ENCODE results near the gene CCN6. TPM values are rescaled to one million over a fixed set of nuclear protein-coding genes. Genes with fewer than 3 reads are reported as not detected.
"Not testable (repeated sequence)": the region's sequence is repeated elsewhere in the genome, so short reads cannot be mapped to it uniquely, and the experiment has no call there.

Gene CCN6
- total RNA-seq, 2 donors from 2014 or later: not detected

- Mint-ChIP-seq H3K27me3 (peaks cover 0 to 7% of the 10 kb centered on the region in 2 donors), H3K4me1 (ENCODE audit: low read depth in 2 of 2) (peaks cover 4 to 6% of the 10 kb centered on the region in 2 donors), H3K9me3 (no peaks in the 10 kb centered on the region), H3K27ac (no peak overlapping the region), H3K4me3 (no peak overlapping the region), H3K36me3 (no peaks in the 10 kb centered on the region)
- ATAC-seq (no peak), DNase-seq (ENCODE audit: low spot score) (no peak)
Measured at GRCh38 chr6:112034616-112034995, 19.3 kb upstream of the CCN6 start.

GRCh38 chr6:112036088-112036637, 17.7 kb upstream of the CCN6 start:
- no peaks in the 10 kb centered on the region for H3K36me3 Mint-ChIP-seq
- DNase-seq (ENCODE audit: low spot score) (no peak), ATAC-seq (no peak)
- no peak overlapping the region for H3K4me3 Mint-ChIP-seq
- H3K27me3 Mint-ChIP-seq: peaks cover 0 to 8% of the 10 kb centered on the region in 2 donors
- H3K9me3 Mint-ChIP-seq: no peaks in the 10 kb centered on the region
- H3K4me1 Mint-ChIP-seq (ENCODE audit: low read depth in 2 of 2): peaks cover 0 to 5% of the 10 kb centered on the region in 2 donors
- H3K27ac Mint-ChIP-seq: no peak overlapping the region

GRCh38 chr6:112037783-112038216, 16.1 kb upstream of the CCN6 start:
- ATAC-seq (no peak), DNase-seq (ENCODE audit: low spot score) (no peak)
- Mint-ChIP-seq H3K9me3 (no peaks in the 10 kb centered on the region), H3K4me1 (ENCODE audit: low read depth in 2 of 2) (peaks cover 11 to 14% of the 10 kb centered on the region in 2 donors), H3K36me3 (no peaks in the 10 kb centered on the region), H3K4me3 (no peak overlapping the region), H3K27me3 (peaks cover 0 to 8% of the 10 kb centered on the region in 2 donors), H3K27ac (no peak overlapping the region)

- H3K4me1 Mint-ChIP-seq (ENCODE audit: low read depth in 2 of 2): peaks cover 13 to 16% of the 10 kb centered on the region in 2 donors
- H3K27ac Mint-ChIP-seq: no peak overlapping the region
- DNase-seq (ENCODE audit: low spot score): no peak
- no peaks in the 10 kb centered on the region for H3K36me3 Mint-ChIP-seq
- no peak for ATAC-seq
- no peak overlapping the region for H3K4me3 Mint-ChIP-seq
- no peaks in the 10 kb centered on the region for H3K9me3 Mint-ChIP-seq
- peaks cover 0 to 8% of the 10 kb centered on the region in 2 donors for H3K27me3 Mint-ChIP-seq
Measured at GRCh38 chr6:112038268-112038667, 15.6 kb upstream of the CCN6 start.

DNA sequence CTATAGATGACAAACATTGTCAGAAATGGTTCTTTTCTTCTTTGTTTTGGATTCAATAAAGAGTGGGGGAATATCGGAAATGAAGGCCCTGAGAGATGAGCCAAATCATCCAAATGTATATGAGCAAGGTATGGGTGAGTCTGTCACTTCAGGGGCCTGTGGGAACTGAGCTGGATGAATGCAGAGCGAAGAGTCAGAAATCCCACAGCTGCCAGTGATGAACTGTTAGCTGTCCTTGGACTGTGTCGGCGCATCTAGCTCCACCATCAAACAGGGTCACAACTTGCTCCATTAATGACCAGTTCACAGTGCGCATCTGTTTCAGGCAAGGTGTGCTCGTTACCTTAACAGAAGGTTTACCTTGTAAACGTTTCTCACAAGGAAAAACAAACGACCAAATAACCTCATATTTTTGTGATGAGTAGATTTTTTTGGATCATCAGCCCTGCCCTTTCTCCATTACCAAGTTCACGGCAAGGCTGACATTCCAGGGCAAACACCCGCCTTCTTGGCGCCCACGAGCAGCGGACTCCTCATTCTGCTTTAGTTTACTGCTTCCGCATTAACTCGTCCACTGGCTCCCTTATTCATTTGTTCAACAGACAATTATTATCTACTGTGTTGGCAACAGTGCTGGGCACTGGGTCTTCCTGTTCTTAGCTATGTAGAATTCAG, 15.0 kb upstream of the CCN6 start:
- Mint-ChIP-seq H3K4me1 (ENCODE audit: low read depth in 2 of 2) (peaks cover 13 to 22% of the 10 kb centered on the region in 2 donors), H3K9me3 (no peaks in the 10 kb centered on the region), H3K36me3 (no peaks in the 10 kb centered on the region), H3K27me3 (peaks cover 0 to 6% of the 10 kb centered on the region in 2 donors), H3K27ac (no peak overlapping the region), H3K4me3 (no peak overlapping the region)
- DNase-seq (ENCODE audit: low spot score) (no peak), ATAC-seq (no peak)

DNA sequence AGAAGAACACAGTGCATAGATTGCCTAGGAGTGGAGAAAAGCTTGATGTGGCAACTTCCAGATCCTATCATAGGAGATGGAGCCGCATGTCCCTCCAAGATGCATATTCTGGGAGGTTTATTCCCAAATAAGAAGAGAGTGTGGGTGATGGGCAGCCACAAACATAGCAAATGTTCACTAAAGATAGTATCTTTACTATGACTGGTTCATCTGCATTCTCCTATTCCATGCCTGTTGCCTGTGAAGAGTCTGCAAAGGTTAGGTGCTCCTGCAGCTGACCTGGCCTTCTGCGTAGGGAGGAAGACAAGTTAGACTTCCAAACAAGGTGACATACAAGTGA, 14.5 kb upstream of the CCN6 start:
- DNase-seq (ENCODE audit: low spot score): no peak
- peaks cover 13 to 24% of the 10 kb centered on the region in 2 donors for H3K4me1 Mint-ChIP-seq (ENCODE audit: low read depth in 2 of 2)
- H3K27me3 Mint-ChIP-seq: peaks cover 0 to 6% of the 10 kb centered on the region in 2 donors
- H3K36me3 Mint-ChIP-seq: no peaks in the 10 kb centered on the region
- no peak overlapping the region for H3K4me3 Mint-ChIP-seq
- no peaks in the 10 kb centered on the region for H3K9me3 Mint-ChIP-seq
- H3K27ac Mint-ChIP-seq: no peak overlapping the region
- ATAC-seq: no peak

DNA sequence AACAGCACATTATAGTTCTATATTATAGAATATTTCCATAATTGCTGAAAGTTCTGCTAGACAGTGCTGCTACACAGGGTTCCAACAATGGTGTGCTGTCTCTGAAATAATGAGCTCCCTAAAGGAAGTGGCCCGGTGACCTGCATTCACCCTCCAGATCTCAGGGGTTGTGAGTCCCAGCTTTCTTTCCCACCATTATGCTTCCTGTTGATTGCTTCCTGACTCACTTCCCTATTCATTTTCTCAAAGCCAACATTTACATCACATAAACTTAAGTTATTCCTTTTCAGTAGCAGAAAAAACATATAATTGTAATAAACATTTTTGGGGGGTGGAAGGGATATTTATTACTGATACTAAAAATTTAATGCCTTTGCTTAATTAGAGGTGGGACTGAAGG, 12.9 kb upstream of the CCN6 start:
- Mint-ChIP-seq H3K4me3 (no peak overlapping the region), H3K27ac (no peak overlapping the region), H3K36me3 (no peaks in the 10 kb centered on the region), H3K9me3 (no peaks in the 10 kb centered on the region), H3K4me1 (ENCODE audit: low read depth in 2 of 2) (peaks cover 13 to 21% of the 10 kb centered on the region in 2 donors), H3K27me3 (peaks cover 0 to 6% of the 10 kb centered on the region in 2 donors)
- no peak for ATAC-seq
- DNase-seq (ENCODE audit: low spot score): no peak

- DNase-seq (ENCODE audit: low spot score) (no peak), ATAC-seq (no peak)
- peaks cover 13 to 21% of the 10 kb centered on the region in 2 donors for H3K4me1 Mint-ChIP-seq (ENCODE audit: low read depth in 2 of 2)
- H3K36me3 Mint-ChIP-seq: no peaks in the 10 kb centered on the region
- H3K27ac Mint-ChIP-seq: peak overlapping the region; percentile 63 to 95
- H3K4me3 Mint-ChIP-seq: no peak overlapping the region
- H3K27me3 Mint-ChIP-seq: peaks cover 0 to 6% of the 10 kb centered on the region in 2 donors
- no peaks in the 10 kb centered on the region for H3K9me3 Mint-ChIP-seq
Measured at GRCh38 chr6:112041535-112041934, 12.4 kb upstream of the CCN6 start.

- Mint-ChIP-seq H3K9me3 (no peaks in the 10 kb centered on the region), H3K4me3 (peak overlapping the region; percentile 98), H3K4me1 (ENCODE audit: low read depth in 2 of 2) (peaks cover 13 to 21% of the 10 kb centered on the region in 2 donors), H3K27me3 (peaks cover 0 to 6% of the 10 kb centered on the region in 2 donors), H3K36me3 (no peaks in the 10 kb centered on the region), H3K27ac (peak overlapping the region; percentile 95 to 96)
- peak; percentile 91 for DNase-seq (ENCODE audit: low spot score)
- ATAC-seq: peak; percentile 97 to 98
Measured at GRCh38 chr6:112043032-112044007, 10.6 kb upstream of the CCN6 start.

DNA sequence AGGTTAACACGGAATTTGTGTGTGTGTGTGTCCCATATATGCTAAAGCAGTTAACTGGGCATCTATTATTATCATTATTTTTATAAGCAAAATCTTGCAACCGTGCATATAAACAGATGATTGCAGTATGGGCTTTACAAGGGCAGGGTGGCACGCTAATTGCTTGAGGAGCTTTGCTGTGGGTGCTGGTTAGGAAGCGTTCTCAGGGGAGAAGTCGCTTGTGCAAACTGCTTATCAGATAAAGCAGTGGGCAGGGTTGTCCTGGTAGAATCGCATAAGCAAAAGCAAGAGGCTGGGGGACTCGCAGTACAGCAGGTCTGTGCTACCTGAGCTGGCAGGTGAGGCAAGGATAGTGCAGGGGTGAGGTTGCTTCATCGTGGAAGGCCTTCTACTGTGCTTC, 9.7 kb upstream of the CCN6 start:
- Mint-ChIP-seq H3K36me3 (no peaks in the 10 kb centered on the region), H3K27ac (peak overlapping the region in 1 of 2 donors; percentile 95), H3K4me1 (ENCODE audit: low read depth in 2 of 2) (peaks cover 13 to 21% of the 10 kb centered on the region in 2 donors), H3K9me3 (no peaks in the 10 kb centered on the region), H3K4me3 (no peak overlapping the region), H3K27me3 (peaks cover 0 to 5% of the 10 kb centered on the region in 2 donors)
- ATAC-seq (no peak), DNase-seq (ENCODE audit: low spot score) (no peak)

GRCh38 chr6:112044856-112045255, 9.0 kb upstream of the CCN6 start:
- Mint-ChIP-seq H3K4me3 (no peak overlapping the region), H3K36me3 (no peaks in the 10 kb centered on the region)

GRCh38 chr6:112047523-112047922, 6.4 kb upstream of the CCN6 start:
- H3K27me3 Mint-ChIP-seq; DNase-seq (ENCODE audit: low spot score); H3K27ac Mint-ChIP-seq; ATAC-seq; H3K4me3 Mint-ChIP-seq; H3K36me3 Mint-ChIP-seq; H3K9me3 Mint-ChIP-seq: not testable (repeated sequence)
- H3K4me1 Mint-ChIP-seq (ENCODE audit: low read depth in 2 of 2): peaks cover 4 to 16% of the 10 kb centered on the region in 2 donors

More at GRCh38 chr6:112044856-112045255, 9.0 kb upstream of the CCN6 start:
- no peak for ATAC-seq
- DNase-seq (ENCODE audit: low spot score): no peak
- Mint-ChIP-seq H3K9me3 (no peaks in the 10 kb centered on the region), H3K27ac (no peak overlapping the region), H3K4me1 (ENCODE audit: low read depth in 2 of 2) (peaks cover 13 to 21% of the 10 kb centered on the region in 2 donors), H3K27me3 (no peaks in the 10 kb centered on the region)

DNA sequence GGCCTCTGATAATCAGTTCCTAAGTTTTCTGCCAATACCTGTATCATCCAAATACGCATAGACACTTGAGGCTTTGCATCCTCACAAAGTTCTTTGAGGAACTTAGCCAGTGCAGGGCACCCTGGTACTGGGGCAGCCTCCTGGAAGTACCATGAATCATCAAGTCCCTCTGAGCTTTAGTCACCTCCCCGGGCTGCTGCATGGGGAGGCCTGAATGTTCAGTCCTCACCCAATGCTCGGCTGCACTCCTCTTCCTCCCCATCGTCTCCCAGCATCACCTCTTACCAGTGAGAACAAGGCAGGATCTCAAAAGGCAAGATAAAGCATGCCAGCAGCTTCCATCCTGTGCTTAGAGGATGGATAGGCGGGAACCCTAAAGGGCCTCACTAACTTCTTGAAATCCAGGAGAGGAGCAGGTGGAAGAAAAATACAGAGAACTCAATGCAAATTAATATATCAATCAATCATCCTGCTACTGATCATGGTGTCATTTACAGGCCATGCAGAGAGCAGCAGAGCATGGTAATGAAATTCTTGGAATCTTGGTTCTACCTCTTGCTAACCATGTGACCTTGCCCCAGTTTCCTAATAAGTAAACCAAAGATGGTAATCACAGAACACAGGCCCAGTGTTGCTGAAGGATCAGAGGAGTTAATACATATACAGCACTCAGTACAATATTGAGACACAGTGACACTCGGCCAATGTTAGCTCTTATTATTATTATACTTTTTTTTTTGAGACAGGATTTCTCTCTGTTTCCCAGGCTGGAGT, 4.7 kb upstream of the CCN6 start:
- peaks cover 0 to 1% of the 10 kb centered on the region in 2 donors for H3K4me1 Mint-ChIP-seq (ENCODE audit: low read depth in 2 of 2)
- no peaks in the 10 kb centered on the region for H3K9me3 Mint-ChIP-seq
- DNase-seq (ENCODE audit: low spot score) (no peak), ATAC-seq (no peak)
- H3K4me3 Mint-ChIP-seq: no peak overlapping the region
- H3K27ac Mint-ChIP-seq: no peak overlapping the region
- peaks cover 0 to 9% of the 10 kb centered on the region in 2 donors for H3K27me3 Mint-ChIP-seq
- H3K36me3 Mint-ChIP-seq: no peaks in the 10 kb centered on the region

Data from natural killer cell treated with Interleukin-12 subunit alpha and Interleukin-12 subunit beta and Interleukin-15 and Interleukin-18, amount 100 ng/mL, for 72 hours (primary cell).